HuH-7 (cell line): Measurements from ENCODE around the gene TTYH2.
A peak's percentile ranks its signal among the peaks of the same experiment; 100 is the strongest.
"Not testable (repeated sequence)": the region's sequence is repeated elsewhere in the genome, so short reads cannot be mapped to it uniquely, and the experiment has no call there.

ENCODE experiments used
- DNase-seq: peaks from one replicate; pipeline ENCODE4 v3.0.0; 2011; ENCODE audit warnings: low spot score

The TTYH2 gene, protein sequence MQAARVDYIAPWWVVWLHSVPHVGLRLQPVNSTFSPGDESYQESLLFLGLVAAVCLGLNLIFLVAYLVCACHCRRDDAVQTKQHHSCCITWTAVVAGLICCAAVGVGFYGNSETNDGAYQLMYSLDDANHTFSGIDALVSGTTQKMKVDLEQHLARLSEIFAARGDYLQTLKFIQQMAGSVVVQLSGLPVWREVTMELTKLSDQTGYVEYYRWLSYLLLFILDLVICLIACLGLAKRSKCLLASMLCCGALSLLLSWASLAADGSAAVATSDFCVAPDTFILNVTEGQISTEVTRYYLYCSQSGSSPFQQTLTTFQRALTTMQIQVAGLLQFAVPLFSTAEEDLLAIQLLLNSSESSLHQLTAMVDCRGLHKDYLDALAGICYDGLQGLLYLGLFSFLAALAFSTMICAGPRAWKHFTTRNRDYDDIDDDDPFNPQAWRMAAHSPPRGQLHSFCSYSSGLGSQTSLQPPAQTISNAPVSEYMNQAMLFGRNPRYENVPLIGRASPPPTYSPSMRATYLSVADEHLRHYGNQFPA

GRCh38 chr17:74212913-74213791, at the start of gene TTYH2:
TSS of gene TTYH2 (plus strand) at chr17:74213571. CDS start at chr17:74213588, 17 bp downstream.
- DNase-seq, result peak; percentile 92

GRCh38 chr17:74163836-74164235, 49.5 kb upstream of the TTYH2 start:
- no peak for DNase-seq

DNA sequence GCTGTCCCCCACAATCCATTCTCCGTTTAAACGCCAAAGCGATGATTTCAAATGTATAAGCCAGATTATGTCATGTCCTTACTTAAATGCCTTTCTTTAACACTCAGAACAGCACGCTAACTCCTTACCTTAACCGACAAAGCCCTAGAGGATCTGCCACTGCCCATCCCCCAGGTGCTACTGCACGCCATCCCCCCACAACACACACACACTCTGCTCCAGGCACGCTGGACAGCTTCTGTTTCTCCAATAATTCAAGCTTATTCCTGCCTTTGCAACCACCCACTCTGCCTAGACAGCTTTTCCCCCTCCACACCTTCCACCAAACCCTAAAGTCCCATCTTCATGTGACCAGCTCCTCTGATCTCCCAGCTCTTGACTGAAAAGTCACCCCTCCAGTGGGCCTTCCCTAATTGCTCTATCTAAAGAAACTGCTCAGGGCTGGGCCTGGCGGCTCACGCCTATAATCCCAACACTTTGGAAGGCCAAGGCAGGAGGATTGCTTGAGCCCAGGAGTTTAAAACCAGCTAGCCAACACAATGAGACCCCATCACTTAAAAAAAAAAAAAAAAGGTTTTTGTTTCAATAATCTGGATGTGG, 48.8 kb upstream of the TTYH2 start:
- no peak for DNase-seq

GRCh38 chr17:74165797-74166365, 47.5 kb upstream of the TTYH2 start:
- no peak for DNase-seq

GRCh38 chr17:74170924-74171323, 42.4 kb upstream of the TTYH2 start:
- no peak for DNase-seq

- no peak for DNase-seq
These were observed 40.7 kb upstream of the TTYH2 start for GRCh38 chr17:74172700-74173099.

DNA sequence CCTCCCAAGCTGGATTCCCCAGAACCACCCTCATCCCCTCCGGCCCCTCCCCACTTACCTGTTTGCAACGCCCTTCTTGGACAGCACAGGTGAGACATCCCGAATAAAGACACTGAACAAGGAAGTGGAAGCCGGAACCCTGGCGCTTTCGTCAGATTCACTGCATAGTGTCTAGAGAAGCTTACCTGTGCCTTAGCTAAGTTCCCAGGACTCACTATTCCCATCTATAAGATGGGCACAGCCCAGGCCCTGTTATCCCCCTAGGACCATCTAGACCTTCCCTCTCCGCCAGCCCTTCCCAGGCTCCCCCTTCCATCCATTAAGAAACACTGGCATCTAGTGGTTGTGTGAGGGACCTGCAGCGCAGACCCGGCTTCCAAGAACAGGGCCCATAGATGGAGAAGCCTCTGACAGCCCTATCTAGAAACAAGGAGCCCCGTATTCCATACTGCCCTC, 36.8 kb upstream of the TTYH2 start:
- peak; percentile 84 for DNase-seq

DNA sequence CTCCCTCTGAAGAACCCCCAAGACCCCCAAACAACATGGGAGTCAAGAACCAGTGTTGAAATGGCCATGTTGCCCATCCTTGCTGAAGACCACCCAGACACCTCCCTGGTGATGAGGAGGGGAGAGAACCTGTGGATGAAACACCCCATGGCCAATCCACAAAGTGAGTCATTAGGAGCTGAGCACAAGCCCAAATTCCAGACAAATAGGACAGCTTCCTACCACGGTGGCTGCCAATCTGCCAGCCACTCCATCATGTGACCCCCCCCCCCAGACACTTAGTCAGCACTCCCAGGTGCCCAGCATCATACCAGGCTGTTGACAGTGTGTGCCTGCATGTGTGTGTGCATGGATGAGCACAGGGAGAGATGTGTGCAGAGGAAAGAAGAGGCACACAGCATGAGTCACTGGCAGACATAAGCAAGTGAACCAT, 36.3 kb upstream of the TTYH2 start:
- no peak for DNase-seq

DNA sequence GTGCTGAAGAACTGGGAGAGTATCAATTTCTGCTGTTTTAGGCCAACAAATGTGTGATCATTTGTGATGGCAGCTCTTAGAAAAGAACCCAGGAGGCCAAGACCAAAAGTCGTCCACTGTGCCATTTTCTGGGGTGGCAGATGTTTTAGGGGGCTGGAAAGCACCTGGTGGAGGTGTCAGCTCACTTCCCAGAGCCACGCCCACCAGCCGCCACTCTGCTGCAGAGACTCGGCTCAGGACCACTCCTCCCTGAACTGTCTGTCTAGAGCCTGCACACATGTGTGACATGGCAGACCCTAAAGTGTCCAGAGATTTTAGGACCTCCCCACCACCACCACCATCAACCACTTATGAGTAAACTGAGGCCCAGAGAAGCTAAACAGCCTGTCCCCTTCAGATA, 33.8 kb upstream of the TTYH2 start:
- DNase-seq, result no peak

GRCh38 chr17:74180336-74180735, 33.0 kb upstream of the TTYH2 start:
- DNase-seq, result no peak

GRCh38 chr17:74181341-74181740, 32.0 kb upstream of the TTYH2 start:
- DNase-seq, result no peak

DNA sequence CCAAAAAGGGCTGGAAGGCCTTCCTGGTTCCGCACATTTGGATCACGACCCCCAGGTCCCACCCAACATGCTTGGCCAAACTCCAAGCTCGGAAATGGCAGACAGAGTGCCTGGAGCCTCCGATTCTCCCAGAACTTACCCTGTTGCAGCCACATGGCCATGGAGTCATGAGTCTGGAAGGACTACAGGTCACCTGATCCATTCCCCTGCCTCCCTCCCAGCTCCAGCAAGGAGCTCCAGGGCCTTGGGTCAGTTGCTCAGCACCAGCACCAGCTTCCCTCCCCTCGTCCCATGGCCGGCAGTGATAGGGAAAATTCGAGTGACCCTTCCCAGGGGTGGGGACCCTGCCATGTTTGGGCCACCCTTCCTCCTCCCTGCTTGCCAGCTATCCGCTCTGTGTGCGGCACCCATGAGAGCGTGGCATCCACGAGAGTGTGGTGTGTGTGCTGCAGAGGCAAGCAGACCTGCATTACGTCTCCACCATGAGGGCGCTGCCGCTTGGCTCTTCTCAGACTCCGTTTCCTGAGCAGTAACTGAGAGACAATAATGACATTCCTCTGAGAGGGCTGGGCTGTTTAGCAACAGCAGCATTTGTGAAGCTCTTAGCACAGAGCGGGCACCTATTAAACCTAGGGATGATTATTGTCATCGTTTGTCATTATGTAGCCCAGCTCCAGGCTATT, 31.2 kb upstream of the TTYH2 start:
- no peak for DNase-seq

- DNase-seq, result no peak
These were observed 30.0 kb upstream of the TTYH2 start for GRCh38 chr17:74183411-74183810.

GRCh38 chr17:74185571-74186185, 27.7 kb upstream of the TTYH2 start:
- DNase-seq, result no peak

DNA sequence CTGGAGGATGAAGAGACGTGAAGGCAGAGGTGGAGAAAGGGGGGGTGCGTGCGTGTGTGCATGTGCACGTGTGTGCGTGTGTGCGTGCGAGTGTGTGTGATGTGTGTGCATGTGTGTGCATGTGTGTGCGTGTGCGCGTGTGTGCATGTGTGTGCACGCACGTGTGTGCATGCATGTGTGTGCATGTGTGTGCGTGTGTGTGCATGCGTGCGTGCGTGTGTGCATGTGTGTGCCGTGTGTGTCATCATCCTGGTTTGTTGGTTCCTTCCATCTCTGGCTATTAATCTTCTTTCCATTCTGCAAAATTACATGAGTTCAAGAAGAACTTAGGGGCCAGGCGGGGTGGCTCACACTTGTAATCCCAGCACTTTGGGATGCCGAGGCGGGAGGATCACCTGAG, 26.9 kb upstream of the TTYH2 start:
- DNase-seq, result no peak

- no peak for DNase-seq
These were observed 25.6 kb upstream of the TTYH2 start for GRCh38 chr17:74187761-74188160.

- DNase-seq, result not testable (repeated sequence)
These were observed 24.7 kb upstream of the TTYH2 start for GRCh38 chr17:74188687-74189086.

DNA sequence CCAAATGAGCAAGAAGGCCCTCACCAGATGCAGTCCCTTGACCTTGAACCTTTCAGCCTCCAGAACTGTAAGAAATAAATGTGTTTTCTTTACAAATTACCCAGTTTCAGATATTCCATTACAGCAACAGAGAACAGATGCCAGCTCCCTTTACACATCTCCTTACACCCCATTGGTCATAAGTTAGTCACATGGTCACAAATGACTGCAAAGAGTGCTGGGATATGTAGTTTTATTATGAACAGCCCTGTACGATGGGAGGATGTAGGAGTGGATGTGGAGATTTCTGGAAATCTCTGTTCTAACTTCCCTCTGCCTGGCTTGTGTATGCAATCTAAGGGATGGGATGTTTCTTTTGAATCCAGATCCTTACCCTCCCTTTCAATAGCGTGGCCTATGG, 23.2 kb upstream of the TTYH2 start:
- DNase-seq, result peak; percentile 64

DNA sequence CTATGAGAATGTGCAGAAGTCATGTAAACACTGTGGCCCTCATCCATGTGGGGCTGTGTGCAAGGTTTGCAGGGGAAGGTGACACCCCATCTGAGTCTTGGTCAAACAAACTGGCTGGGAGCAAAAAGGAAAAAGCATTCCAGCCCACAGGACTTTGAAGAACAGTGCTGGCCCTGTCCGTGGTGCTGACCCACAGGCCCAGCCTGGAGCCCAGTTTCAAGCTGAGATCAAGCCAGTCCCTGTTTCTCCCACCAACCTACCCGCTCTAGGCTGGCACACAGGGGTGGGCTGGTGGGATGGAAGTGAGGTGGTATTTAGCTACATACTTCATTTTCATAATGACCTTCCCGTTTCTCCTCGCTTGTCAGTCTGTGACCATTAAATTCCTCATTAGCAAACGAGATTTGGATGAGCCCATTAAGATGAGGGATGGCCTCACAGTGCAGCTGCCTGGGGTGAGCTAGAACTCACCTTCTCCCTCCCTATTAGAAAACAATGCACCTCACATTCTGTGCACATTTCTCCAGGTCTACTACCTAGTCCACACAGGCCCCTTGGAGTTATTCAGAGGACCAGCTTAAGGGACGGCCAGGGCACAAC, 22.5 kb upstream of the TTYH2 start:
- no peak for DNase-seq

DNA sequence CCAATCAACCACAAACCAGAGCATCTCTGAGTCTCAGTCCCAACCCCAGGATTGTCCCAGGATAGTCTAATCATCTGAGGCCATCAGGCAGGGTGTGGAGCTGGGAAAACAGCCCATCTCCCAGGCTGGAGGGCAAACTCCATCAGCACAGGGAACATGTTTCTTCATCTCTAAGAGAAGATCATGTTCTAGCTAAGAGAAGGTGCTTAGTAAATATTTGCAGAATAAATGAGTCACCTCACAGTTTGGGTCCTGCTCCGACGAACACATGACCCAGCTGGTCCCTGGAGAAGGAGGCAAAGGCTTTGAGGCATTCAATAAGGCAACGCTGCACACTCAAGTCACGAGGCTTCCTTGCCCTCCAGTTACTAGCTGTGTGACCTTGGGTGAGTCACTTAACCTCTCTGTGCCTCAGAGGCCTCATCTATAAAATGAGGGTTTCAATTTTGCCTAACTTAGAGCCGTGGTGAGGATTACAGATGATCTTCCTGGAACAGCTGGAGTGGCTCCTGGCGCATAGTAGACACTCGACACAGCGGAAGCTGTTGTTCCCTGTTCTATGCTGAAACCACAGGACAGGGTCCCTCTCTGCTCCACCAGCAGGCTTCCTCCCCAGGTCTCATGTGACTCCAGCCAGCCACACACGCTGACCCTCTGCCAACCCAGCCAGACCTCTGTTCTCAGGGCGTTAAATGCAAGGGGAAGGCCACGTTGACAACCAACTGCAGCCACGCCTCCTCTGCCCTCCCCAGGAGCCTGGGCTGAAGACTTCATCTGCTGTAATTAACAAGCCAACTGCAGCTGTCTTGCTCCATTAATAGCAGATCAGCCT, 20.2 kb upstream of the TTYH2 start:
- no peak for DNase-seq
